Caco-2 (cell line): Measurements from ENCODE around the gene SNRNP40. TPM values are rescaled to one million over a fixed set of nuclear protein-coding genes. Genes with fewer than 3 reads are reported as not detected.

ENCODE experiments used
- BruUV-seq: library from RNA; stranded (reverse); fragments of 400-500 nt; replicated peaks from 2 replicates; lab custom pipeline; 2021; lab: Mats Ljungman, UMichigan
- CTCF ChIA-PET: fragments of 300-600 bp; sonication (Branson Sonifier 250); formaldehyde crosslinking; loops from one replicate; lab custom pipeline; 2022; ENCODE audit warnings: antibody characterized with exemption; lab: Charles Lee
- POLR2A ChIA-PET: fragments of 300-600 bp; sonication (Branson Sonifier 250); formaldehyde crosslinking; loops from one replicate; lab custom pipeline; 2022; ENCODE audit warnings: antibody characterized with exemption; lab: Charles Lee
- DNase-seq, 2 experiments: peaks; one replicate each; pipeline versions ENCODE4 v3.0.0 to v3.0.0-alpha.2; 2020 to 2022
- H3K27me3 ChIP-seq: replicated peaks from 2 replicates; pipeline ENCODE4 v1.6.0; 2011; ENCODE audit warnings: low read length; ENCODE audit not compliant: control insufficient read depth, insufficient read depth
- H3K36me3 ChIP-seq: 2 replicates; pipeline ENCODE4 v1.5.1; 2011; ENCODE audit warnings: low read length; ENCODE audit not compliant: control insufficient read depth, insufficient read depth
- H3K4me1 ChIP-seq: fragments of 250-450 bp; sonication (Bioruptor Pico); 2 replicates; pipeline ENCODE4 v1.5.1; 2020; ENCODE audit warnings: mild to moderate bottlenecking
- H3K4me3 ChIP-seq: 2 replicates; pipeline ENCODE4 v1.5.1; 2011; ENCODE audit warnings: low read depth, mild to moderate bottlenecking, control low read depth, low read length
- H3K9me3 ChIP-seq: fragments of 250-450 bp; sonication (Bioruptor Pico); 2 replicates; pipeline ENCODE4 v1.5.1; 2020; ENCODE audit warnings: mild to moderate bottlenecking, moderate library complexity
- H3K27ac Mint-ChIP-seq: one replicate; pipeline ENCODE4 v1.8.0; 2022; ENCODE audit warnings: mixed read lengths; ENCODE audit not compliant: unreplicated experiment
- H3K27me3 Mint-ChIP-seq: one replicate; pipeline ENCODE4 v1.8.0; 2022; ENCODE audit warnings: mixed read lengths; ENCODE audit not compliant: insufficient read depth, unreplicated experiment
- H3K36me3 Mint-ChIP-seq: one replicate; pipeline ENCODE4 v1.8.0; 2022; ENCODE audit warnings: mild to moderate bottlenecking, mixed read lengths; ENCODE audit not compliant: insufficient read depth, unreplicated experiment
- H3K4me1 Mint-ChIP-seq: one replicate; pipeline ENCODE4 v1.8.0; 2022; ENCODE audit warnings: low read depth, mixed read lengths; ENCODE audit not compliant: unreplicated experiment
- H3K4me3 Mint-ChIP-seq: one replicate; pipeline ENCODE4 v1.8.0; 2022; ENCODE audit warnings: mild to moderate bottlenecking, moderate library complexity, mixed read lengths; ENCODE audit not compliant: unreplicated experiment
- H3K9me3 Mint-ChIP-seq: one replicate; pipeline ENCODE4 v1.8.0; 2022; ENCODE audit warnings: mixed read lengths; ENCODE audit not compliant: unreplicated experiment
- intact Hi-C: fragments of 100-400 bp; cut with micrococcal nuclease; formaldehyde crosslinking; loops from one replicate; pipeline ENCODE4 v1.10.0; 2022; ENCODE audit not compliant: unreplicated experiment
- total RNA-seq: library from RNA; stranded (reverse); gene quantifications from 2 replicates; pipeline ENCODE4 v1.2.3, GENCODE V29; 2022
- TF ChIP-seq, protein P1 (sequence below), 2 experiments: fragments of 200-600 bp in 1 of 2; IDR thresholded peaks; 1 replicate in 1 of 2; 2 replicates in 1 of 2; pipeline versions ENCODE4 v1.5.1 to v1.8.0; 2011 to 2022; ENCODE audit warnings: antibody characterized with exemption in 1 of 2, control low read depth in 1 of 2, inconsistent platforms in 1 of 2, low read depth in 1 of 2, low read length in 1 of 2, mild to moderate bottlenecking in 1 of 2, moderate library complexity in 1 of 2; ENCODE audit not compliant: insufficient read depth in 1 of 2, severe bottlenecking in 1 of 2, unreplicated experiment in 1 of 2

SNRNP40 gene
- total RNA-seq, 1 experiment from 2014 or later, result 49.5 TPM

DNA sequence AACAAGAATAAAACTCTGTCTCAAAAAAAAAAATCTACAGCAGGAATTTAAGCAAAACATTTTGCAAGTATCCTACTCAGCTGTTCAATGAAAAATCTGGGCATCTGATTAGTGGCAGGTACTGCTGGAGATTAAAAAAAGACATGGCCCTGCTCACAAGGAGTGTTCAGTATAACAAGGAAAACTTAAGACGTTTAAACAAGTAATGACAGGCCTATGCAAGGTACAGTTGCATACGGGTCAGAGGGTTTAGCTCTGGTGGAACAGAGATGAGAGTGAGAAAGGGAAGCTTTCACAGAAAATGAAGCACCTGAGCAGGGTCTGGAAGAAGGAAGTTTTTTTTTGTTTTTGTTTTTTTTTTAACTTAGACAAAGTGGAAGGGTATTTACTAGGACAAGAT is 23.0 kb downstream of the SNRNP40 start:
- no peaks in the 10 kb centered on the region for H3K27me3 Mint-ChIP-seq
- Histone ChIP-seq H3K36me3 (no peaks in the 10 kb centered on the region; the same call in 1 of the 2 replicates), H3K9me3 (no peaks in the 10 kb centered on the region), H3K4me1 (no peaks in the 10 kb centered on the region), H3K27me3 (no peaks in the 10 kb centered on the region), H3K4me3 (no peak overlapping the region)
- TF ChIP-seq, protein P1, sequence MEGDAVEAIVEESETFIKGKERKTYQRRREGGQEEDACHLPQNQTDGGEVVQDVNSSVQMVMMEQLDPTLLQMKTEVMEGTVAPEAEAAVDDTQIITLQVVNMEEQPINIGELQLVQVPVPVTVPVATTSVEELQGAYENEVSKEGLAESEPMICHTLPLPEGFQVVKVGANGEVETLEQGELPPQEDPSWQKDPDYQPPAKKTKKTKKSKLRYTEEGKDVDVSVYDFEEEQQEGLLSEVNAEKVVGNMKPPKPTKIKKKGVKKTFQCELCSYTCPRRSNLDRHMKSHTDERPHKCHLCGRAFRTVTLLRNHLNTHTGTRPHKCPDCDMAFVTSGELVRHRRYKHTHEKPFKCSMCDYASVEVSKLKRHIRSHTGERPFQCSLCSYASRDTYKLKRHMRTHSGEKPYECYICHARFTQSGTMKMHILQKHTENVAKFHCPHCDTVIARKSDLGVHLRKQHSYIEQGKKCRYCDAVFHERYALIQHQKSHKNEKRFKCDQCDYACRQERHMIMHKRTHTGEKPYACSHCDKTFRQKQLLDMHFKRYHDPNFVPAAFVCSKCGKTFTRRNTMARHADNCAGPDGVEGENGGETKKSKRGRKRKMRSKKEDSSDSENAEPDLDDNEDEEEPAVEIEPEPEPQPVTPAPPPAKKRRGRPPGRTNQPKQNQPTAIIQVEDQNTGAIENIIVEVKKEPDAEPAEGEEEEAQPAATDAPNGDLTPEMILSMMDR (IDR thresholded peaks at IDR 0.05; ENCODE audit: insufficient read depth in 1 of 2, low read depth in 1 of 2, low read length in 1 of 2, severe bottlenecking in 1 of 2, unreplicated experiment in 1 of 2), result no peak
- CTCF ChIA-PET, result no interaction called here
- BruUV-seq, result no TSS peak
- peaks cover 2% of the 10 kb centered on the region for H3K4me1 Mint-ChIP-seq
- POLR2A ChIA-PET, result no interaction called here
- H3K4me3 Mint-ChIP-seq, result no peak overlapping the region
- no peak overlapping the region for H3K27ac Mint-ChIP-seq
- no peak for DNase-seq
- H3K36me3 Mint-ChIP-seq, result peaks cover 57% of the 10 kb centered on the region
- intact Hi-C loops, result no loop called here
- H3K9me3 Mint-ChIP-seq, result no peaks in the 10 kb centered on the region

DNA sequence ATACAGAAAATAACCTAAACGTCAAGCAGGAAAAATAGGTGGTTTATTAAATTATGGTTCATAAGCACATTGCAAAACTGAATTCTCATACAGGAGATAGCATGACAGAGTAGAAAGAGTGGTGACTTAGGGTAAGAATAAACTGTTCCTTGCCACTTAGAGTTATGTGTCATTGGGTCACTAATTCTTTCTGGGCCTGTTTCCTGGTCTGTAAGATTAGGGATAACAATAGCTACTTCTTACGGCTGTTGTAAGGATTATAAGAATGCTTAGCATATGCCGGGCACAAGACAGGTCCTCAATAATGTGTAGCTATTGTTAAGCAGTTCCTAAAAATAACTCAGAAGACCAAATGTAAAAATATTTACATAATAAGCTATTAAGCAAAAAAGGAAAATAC is 24.2 kb downstream of the SNRNP40 start:
- no peaks in the 10 kb centered on the region for H3K9me3 ChIP-seq
- TF ChIP-seq, protein P1 (IDR thresholded peaks at IDR 0.05; ENCODE audit: insufficient read depth in 1 of 2, low read depth in 1 of 2, low read length in 1 of 2, severe bottlenecking in 1 of 2, unreplicated experiment in 1 of 2), result no peak
- Mint-ChIP-seq H3K4me1 (no peaks in the 10 kb centered on the region), H3K9me3 (no peaks in the 10 kb centered on the region), H3K27ac (no peak overlapping the region), H3K36me3 (peaks cover 51% of the 10 kb centered on the region), H3K4me3 (no peak overlapping the region), H3K27me3 (no peaks in the 10 kb centered on the region)
- H3K27me3 ChIP-seq, result no peaks in the 10 kb centered on the region
- intact Hi-C loops, result no loop called here
- ChIA-PET POLR2A (no interaction called here), CTCF (no interaction called here)
- no peak for DNase-seq
- no peaks in the 10 kb centered on the region for H3K4me1 ChIP-seq
- BruUV-seq, result no TSS peak
- no peak overlapping the region for H3K4me3 ChIP-seq
- H3K36me3 ChIP-seq, result no peaks in the 10 kb centered on the region; the same call in 1 of the 2 replicates

DNA sequence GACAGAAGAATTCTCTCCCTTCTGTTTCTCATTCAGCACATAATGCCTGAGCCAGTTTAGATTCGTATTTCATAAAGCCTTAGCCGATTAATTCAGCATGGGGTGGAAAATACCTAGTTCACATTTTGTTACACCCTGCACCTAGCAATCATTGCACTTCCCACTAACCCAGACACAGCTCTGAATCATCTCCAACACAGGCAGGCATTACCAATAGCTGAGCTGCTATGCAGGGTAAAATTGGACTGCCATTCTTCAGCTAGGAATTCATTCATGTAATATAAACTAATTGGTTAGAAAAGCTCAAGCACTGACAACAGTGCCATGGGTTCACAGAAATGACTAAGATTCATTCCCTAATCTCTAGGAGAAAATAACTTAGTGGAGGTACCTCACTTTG is 30.0 kb downstream of the SNRNP40 start:
- Mint-ChIP-seq H3K36me3 (peaks cover 66% of the 10 kb centered on the region), H3K9me3 (no peaks in the 10 kb centered on the region), H3K27me3 (no peaks in the 10 kb centered on the region), H3K4me3 (no peak overlapping the region), H3K4me1 (no peaks in the 10 kb centered on the region), H3K27ac (no peak overlapping the region)
- POLR2A ChIA-PET, result no interaction called here
- DNase-seq, result no peak
- CTCF ChIA-PET, result no interaction called here
- Histone ChIP-seq H3K9me3 (no peaks in the 10 kb centered on the region), H3K27me3 (no peaks in the 10 kb centered on the region), H3K4me1 (no peaks in the 10 kb centered on the region), H3K4me3 (no peak overlapping the region), H3K36me3 (no peaks in the 10 kb centered on the region)
- TF ChIP-seq, protein P1 (IDR thresholded peaks at IDR 0.05; ENCODE audit: insufficient read depth in 1 of 2, low read depth in 1 of 2, low read length in 1 of 2, severe bottlenecking in 1 of 2, unreplicated experiment in 1 of 2), result no peak
- intact Hi-C loops, result no loop called here
- BruUV-seq, result no TSS peak
